ENCODE data around the gene PCA3. TPM values are rescaled to one million over a fixed set of nuclear protein-coding genes. Genes with fewer than 3 reads are reported as not detected.
"Not testable (repeated sequence)": the region's sequence is repeated elsewhere in the genome, so short reads cannot be mapped to it uniquely, and the experiment has no call there.

The PCA3 gene
- total RNA-seq, 4 donors from 2014 or later: 0.27 TPM; not detected in 3

DNA sequence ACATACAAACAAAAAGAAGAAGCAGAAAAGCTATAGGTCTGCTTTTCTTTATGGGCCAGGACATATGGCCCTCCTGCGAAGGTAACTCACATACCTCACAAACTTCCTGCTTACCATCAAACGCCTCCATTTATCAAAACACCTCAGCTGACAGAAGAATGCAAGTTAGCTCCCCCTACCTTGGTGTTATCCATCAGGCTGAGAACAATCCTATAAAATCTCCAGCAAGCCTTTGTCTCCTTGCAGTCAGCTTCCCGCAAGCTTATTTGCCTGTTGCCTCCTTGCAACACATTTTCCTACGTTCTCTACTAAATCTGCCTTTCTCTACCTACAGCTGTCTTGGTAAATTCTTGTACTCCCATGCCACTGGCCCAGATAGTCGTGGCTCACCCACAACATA lies 22.7 kb upstream of the PCA3 start:
- Histone ChIP-seq H3K27me3 (no peaks in the 10 kb centered on the region), H3K9me3 (no peaks in the 10 kb centered on the region), H3K27ac (no peak overlapping the region), H3K4me1 (no peaks in the 10 kb centered on the region), H3K36me3 (no peaks in the 10 kb centered on the region), H3K4me3 (no peak overlapping the region)
- WGBS, 2 donors (ENCODE audit: low coverage in 1 of 2): 81 to 84% methylated on average over 5 of the region's 5 CpGs
- intact Hi-C loops (cut with DNase I; ENCODE audit: low total_unique reads): no loop called here
- DNase-seq: no peak
- in situ Hi-C loops (cut with MboI; ENCODE audit: low pct_ligation_motif_present in 1 of 4, low pct_unique_long_range_greater_than_20kb in 1 of 4, low sequenced_read_pairs in 3 of 4): no loop called here
- no peak for TF ChIP-seq POLR2AphosphoS5 (IDR thresholded peaks at IDR 0.05)
- no peak for TF ChIP-seq POLR2A (IDR thresholded peaks at IDR 0.05)
- TF ChIP-seq, protein P1, sequence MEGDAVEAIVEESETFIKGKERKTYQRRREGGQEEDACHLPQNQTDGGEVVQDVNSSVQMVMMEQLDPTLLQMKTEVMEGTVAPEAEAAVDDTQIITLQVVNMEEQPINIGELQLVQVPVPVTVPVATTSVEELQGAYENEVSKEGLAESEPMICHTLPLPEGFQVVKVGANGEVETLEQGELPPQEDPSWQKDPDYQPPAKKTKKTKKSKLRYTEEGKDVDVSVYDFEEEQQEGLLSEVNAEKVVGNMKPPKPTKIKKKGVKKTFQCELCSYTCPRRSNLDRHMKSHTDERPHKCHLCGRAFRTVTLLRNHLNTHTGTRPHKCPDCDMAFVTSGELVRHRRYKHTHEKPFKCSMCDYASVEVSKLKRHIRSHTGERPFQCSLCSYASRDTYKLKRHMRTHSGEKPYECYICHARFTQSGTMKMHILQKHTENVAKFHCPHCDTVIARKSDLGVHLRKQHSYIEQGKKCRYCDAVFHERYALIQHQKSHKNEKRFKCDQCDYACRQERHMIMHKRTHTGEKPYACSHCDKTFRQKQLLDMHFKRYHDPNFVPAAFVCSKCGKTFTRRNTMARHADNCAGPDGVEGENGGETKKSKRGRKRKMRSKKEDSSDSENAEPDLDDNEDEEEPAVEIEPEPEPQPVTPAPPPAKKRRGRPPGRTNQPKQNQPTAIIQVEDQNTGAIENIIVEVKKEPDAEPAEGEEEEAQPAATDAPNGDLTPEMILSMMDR (IDR thresholded peaks at IDR 0.05): no peak
- no peak for TF ChIP-seq EP300 (IDR thresholded peaks at IDR 0.05; ENCODE audit: low read depth)

- H3K27ac ChIP-seq; H3K4me1 ChIP-seq; H3K27me3 ChIP-seq; in situ Hi-C loops (cut with MboI; ENCODE audit: low pct_ligation_motif_present in 1 of 4, low pct_unique_long_range_greater_than_20kb in 1 of 4, low sequenced_read_pairs in 3 of 4); H3K36me3 ChIP-seq; H3K9me3 ChIP-seq; DNase-seq; H3K4me3 ChIP-seq; intact Hi-C loops (cut with DNase I; ENCODE audit: low total_unique reads): not testable (repeated sequence)
- WGBS, 2 donors (ENCODE audit: low coverage in 1 of 2): 81 to 88% methylated on average over 3 to 4 of the region's 4 CpGs
Measured at GRCh38 chr9:76742890-76743289, 21.3 kb upstream of the PCA3 start.

GRCh38 chr9:76743931-76744330 lies 20.3 kb upstream of the PCA3 start:
- no peak for DNase-seq
- intact Hi-C loops (cut with DNase I; ENCODE audit: low total_unique reads): no loop called here

DNA sequence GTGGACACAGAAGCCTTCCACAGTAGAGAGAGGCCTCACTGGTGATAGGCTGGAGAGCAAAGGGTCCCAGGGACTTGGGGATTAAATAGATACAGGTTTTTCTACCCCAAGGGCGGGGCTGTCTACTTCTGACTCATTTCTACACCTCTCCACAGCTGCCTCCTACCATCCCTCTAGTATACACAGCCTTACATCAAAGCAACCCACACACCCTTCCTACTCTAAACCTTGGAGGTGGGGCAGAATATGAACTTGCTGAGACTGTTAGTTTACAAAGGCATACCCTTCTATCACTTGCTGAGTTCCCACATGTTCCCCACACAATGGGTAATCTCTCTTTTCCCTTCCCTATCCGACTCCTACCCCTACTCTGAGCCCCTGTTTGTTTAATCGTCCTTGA lies 19.9 kb upstream of the PCA3 start:
- no peaks in the 10 kb centered on the region for H3K9me3 ChIP-seq
- TF ChIP-seq EP300 (IDR thresholded peaks at IDR 0.05; ENCODE audit: low read depth): no peak
- TF ChIP-seq, protein P1 (IDR thresholded peaks at IDR 0.05): no peak
- no peak for TF ChIP-seq POLR2AphosphoS5 (IDR thresholded peaks at IDR 0.05)
- no peak for TF ChIP-seq POLR2A (IDR thresholded peaks at IDR 0.05)
- in situ Hi-C loops (cut with MboI; ENCODE audit: low pct_ligation_motif_present in 1 of 4, low pct_unique_long_range_greater_than_20kb in 1 of 4, low sequenced_read_pairs in 3 of 4) (no loop called here), intact Hi-C loops (cut with DNase I; ENCODE audit: low total_unique reads) (no loop called here)
- H3K4me3 ChIP-seq: no peak overlapping the region
- H3K27ac ChIP-seq: no peak overlapping the region
- H3K4me1 ChIP-seq: no peaks in the 10 kb centered on the region
- DNase-seq: no peak
- 66 to 72% methylated on average over 2 to 3 of the region's 3 CpGs for WGBS, 2 donors (ENCODE audit: low coverage in 1 of 2)
- H3K27me3 ChIP-seq: no peaks in the 10 kb centered on the region
- no peaks in the 10 kb centered on the region for H3K36me3 ChIP-seq

More at GRCh38 chr9:76743931-76744330, 20.3 kb upstream of the PCA3 start:
- Histone ChIP-seq H3K4me3 (no peak overlapping the region), H3K9me3 (no peaks in the 10 kb centered on the region), H3K27ac (no peak overlapping the region), H3K36me3 (no peaks in the 10 kb centered on the region), H3K27me3 (no peaks in the 10 kb centered on the region), H3K4me1 (no peaks in the 10 kb centered on the region)
- TF ChIP-seq, protein P1 (IDR thresholded peaks at IDR 0.05): no peak
- TF ChIP-seq EP300 (IDR thresholded peaks at IDR 0.05; ENCODE audit: low read depth) (no peak), POLR2A (IDR thresholded peaks at IDR 0.05) (no peak)
- in situ Hi-C loops (cut with MboI; ENCODE audit: low pct_ligation_motif_present in 1 of 4, low pct_unique_long_range_greater_than_20kb in 1 of 4, low sequenced_read_pairs in 3 of 4): no loop called here
- WGBS, 2 donors (ENCODE audit: low coverage in 1 of 2): 54 to 67% methylated on average over 3 of the region's 3 CpGs

- intact Hi-C loops (cut with DNase I; ENCODE audit: low total_unique reads) (no loop called here), in situ Hi-C loops (cut with MboI; ENCODE audit: low pct_ligation_motif_present in 1 of 4, low pct_unique_long_range_greater_than_20kb in 1 of 4, low sequenced_read_pairs in 3 of 4) (loop anchor here in 3 of 4 donors (25.0 kb wide), 3 partner anchors 236 to 411 kb away; no protein-coding TSS in a partner anchor)
- H3K4me1 ChIP-seq: peaks cover 0 to under 1% (median 0%) of the 10 kb centered on the region in 4 donors
- WGBS, 2 donors (ENCODE audit: low coverage in 1 of 2): 69 to 86% methylated on average over 2 to 3 of the region's 3 CpGs
- H3K4me3 ChIP-seq: no peak overlapping the region
- no peaks in the 10 kb centered on the region for H3K9me3 ChIP-seq
- TF ChIP-seq POLR2A (IDR thresholded peaks at IDR 0.05) (no peak), POLR2AphosphoS5 (IDR thresholded peaks at IDR 0.05) (no peak), EP300 (IDR thresholded peaks at IDR 0.05; ENCODE audit: low read depth) (no peak)
- TF ChIP-seq, protein P1 (IDR thresholded peaks at IDR 0.05): no peak
- no peak for DNase-seq
- H3K27me3 ChIP-seq: no peaks in the 10 kb centered on the region
- no peak overlapping the region for H3K27ac ChIP-seq
- H3K36me3 ChIP-seq: no peaks in the 10 kb centered on the region
Measured at GRCh38 chr9:76751001-76751400, 13.2 kb upstream of the PCA3 start.

All from transverse colon (tissue), 4 donors.